Measurements from ENCODE around the gene LAPTM4A.

LAPTM4A gene

GRCh38 chr2:20005891-20006470 lies 45.4 kb downstream of the LAPTM4A start:
- Histone ChIP-seq H3K4me1 (no peaks in the 10 kb centered on the region), H3K9ac (no peak overlapping the region), H3K27ac (no peak overlapping the region), H2AFZ (no peak overlapping the region), H3K27me3 (ENCODE audit: control insufficient read depth, insufficient read depth, low read length) (no peaks in the 10 kb centered on the region), H3K36me3 (ENCODE audit: control insufficient read depth, insufficient read depth, low read length) (no peaks in the 10 kb centered on the region), H3K9me3 (ENCODE audit: control insufficient read depth, low read length) (no peaks in the 10 kb centered on the region), H3K79me2 (no peaks in the 10 kb centered on the region), H3K4me3 (ENCODE audit: low read depth, low read length) (no peak overlapping the region), H3K4me2 (ENCODE audit: low read length) (no peak overlapping the region)
- TF ChIP-seq, protein P1, sequence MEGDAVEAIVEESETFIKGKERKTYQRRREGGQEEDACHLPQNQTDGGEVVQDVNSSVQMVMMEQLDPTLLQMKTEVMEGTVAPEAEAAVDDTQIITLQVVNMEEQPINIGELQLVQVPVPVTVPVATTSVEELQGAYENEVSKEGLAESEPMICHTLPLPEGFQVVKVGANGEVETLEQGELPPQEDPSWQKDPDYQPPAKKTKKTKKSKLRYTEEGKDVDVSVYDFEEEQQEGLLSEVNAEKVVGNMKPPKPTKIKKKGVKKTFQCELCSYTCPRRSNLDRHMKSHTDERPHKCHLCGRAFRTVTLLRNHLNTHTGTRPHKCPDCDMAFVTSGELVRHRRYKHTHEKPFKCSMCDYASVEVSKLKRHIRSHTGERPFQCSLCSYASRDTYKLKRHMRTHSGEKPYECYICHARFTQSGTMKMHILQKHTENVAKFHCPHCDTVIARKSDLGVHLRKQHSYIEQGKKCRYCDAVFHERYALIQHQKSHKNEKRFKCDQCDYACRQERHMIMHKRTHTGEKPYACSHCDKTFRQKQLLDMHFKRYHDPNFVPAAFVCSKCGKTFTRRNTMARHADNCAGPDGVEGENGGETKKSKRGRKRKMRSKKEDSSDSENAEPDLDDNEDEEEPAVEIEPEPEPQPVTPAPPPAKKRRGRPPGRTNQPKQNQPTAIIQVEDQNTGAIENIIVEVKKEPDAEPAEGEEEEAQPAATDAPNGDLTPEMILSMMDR (IDR thresholded peaks at IDR 0.05) = no peak

- TF ChIP-seq, protein P1 (IDR thresholded peaks at IDR 0.05) = no peak
- no peaks in the 10 kb centered on the region for H3K27me3 ChIP-seq (ENCODE audit: control insufficient read depth, insufficient read depth, low read length)
- no peak overlapping the region for H3K9ac ChIP-seq
- H3K27ac ChIP-seq = no peak overlapping the region
- H3K36me3 ChIP-seq (ENCODE audit: control insufficient read depth, insufficient read depth, low read length) = no peaks in the 10 kb centered on the region
- no peaks in the 10 kb centered on the region for H3K79me2 ChIP-seq
- H3K4me3 ChIP-seq (ENCODE audit: low read depth, low read length) = no peak overlapping the region
- no peaks in the 10 kb centered on the region for H3K9me3 ChIP-seq (ENCODE audit: control insufficient read depth, low read length)
- no peak overlapping the region for H3K4me2 ChIP-seq (ENCODE audit: low read length)
- H2AFZ ChIP-seq = peak overlapping the region; percentile 51
- H3K4me1 ChIP-seq = no peaks in the 10 kb centered on the region
These were observed 46.3 kb downstream of the LAPTM4A start for GRCh38 chr2:20005067-20005627.

DNA sequence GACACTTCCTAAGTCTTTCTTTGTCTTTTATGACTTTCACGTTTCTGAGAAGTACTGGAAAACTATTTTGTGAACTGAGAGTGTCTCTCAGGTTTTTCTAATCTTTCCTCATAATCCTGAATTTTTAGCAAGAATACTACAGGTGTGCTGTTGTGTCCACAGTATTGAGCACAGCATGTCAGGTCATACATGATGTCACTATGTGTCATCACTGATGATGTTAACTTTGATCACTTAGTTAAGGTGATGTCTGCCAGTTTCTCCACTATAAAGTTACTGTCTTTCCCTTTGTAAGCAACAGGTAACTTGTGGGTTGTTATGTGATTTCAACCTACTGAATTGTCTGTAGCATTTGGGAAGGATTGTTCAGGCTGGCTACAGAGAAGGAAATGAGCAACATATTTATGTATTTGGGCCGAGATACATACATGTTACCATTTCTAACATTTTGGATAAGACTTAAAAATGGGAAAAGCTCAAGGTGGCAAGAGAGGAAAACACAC lies 50.0 kb downstream of the LAPTM4A start:
- TF ChIP-seq, protein P1 (IDR thresholded peaks at IDR 0.05) = no peak
- Histone ChIP-seq H3K4me3 (ENCODE audit: low read depth, low read length) (no peak overlapping the region), H3K27ac (no peak overlapping the region), H3K36me3 (ENCODE audit: control insufficient read depth, insufficient read depth, low read length) (no peaks in the 10 kb centered on the region), H2AFZ (no peak overlapping the region), H3K4me1 (no peaks in the 10 kb centered on the region), H3K79me2 (no peaks in the 10 kb centered on the region), H3K27me3 (ENCODE audit: control insufficient read depth, insufficient read depth, low read length) (no peaks in the 10 kb centered on the region), H3K4me2 (ENCODE audit: low read length) (no peak overlapping the region), H3K9me3 (ENCODE audit: control insufficient read depth, low read length) (no peaks in the 10 kb centered on the region), H3K9ac (no peak overlapping the region)

GRCh38 chr2:19993731-19994130 lies 57.7 kb downstream of the LAPTM4A start:
- no peak overlapping the region for H3K9ac ChIP-seq
- H3K4me1 ChIP-seq = no peaks in the 10 kb centered on the region
- H2AFZ ChIP-seq = no peak overlapping the region
- H3K9me3 ChIP-seq (ENCODE audit: control insufficient read depth, low read length) = no peaks in the 10 kb centered on the region
- no peak overlapping the region for H3K27ac ChIP-seq
- TF ChIP-seq, protein P1 (IDR thresholded peaks at IDR 0.05) = no peak
- no peaks in the 10 kb centered on the region for H3K36me3 ChIP-seq (ENCODE audit: control insufficient read depth, insufficient read depth, low read length)
- H3K4me3 ChIP-seq (ENCODE audit: low read depth, low read length) = no peak overlapping the region
- no peak overlapping the region for H3K4me2 ChIP-seq (ENCODE audit: low read length)
- H3K27me3 ChIP-seq (ENCODE audit: control insufficient read depth, insufficient read depth, low read length) = no peaks in the 10 kb centered on the region
- no peaks in the 10 kb centered on the region for H3K79me2 ChIP-seq

GRCh38 chr2:19991895-19992294 lies 59.5 kb downstream of the LAPTM4A start:
- Histone ChIP-seq H3K27ac (no peak overlapping the region), H3K4me3 (ENCODE audit: low read depth, low read length) (no peak overlapping the region), H3K4me1 (peaks cover 6% of the 10 kb centered on the region), H3K36me3 (ENCODE audit: control insufficient read depth, insufficient read depth, low read length) (no peaks in the 10 kb centered on the region), H3K27me3 (ENCODE audit: control insufficient read depth, insufficient read depth, low read length) (no peaks in the 10 kb centered on the region), H3K4me2 (ENCODE audit: low read length) (no peak overlapping the region), H3K79me2 (peaks cover 5% of the 10 kb centered on the region), H3K9me3 (ENCODE audit: control insufficient read depth, low read length) (no peaks in the 10 kb centered on the region), H2AFZ (no peak overlapping the region), H3K9ac (no peak overlapping the region)
- TF ChIP-seq, protein P1 (IDR thresholded peaks at IDR 0.05) = no peak

Measured in parathyroid adenoma (tissue), 2 donors.